HL-60 (cell line): ENCODE data around the gene GPC1.

Experiments
- CTCF ChIP-seq: IDR thresholded peaks from one replicate; pipeline ENCODE4 v1.5.1; 2011; ENCODE audit warnings: low read length, control low read depth, inconsistent platforms; ENCODE audit not compliant: insufficient read depth
- GABPA ChIP-seq: IDR thresholded peaks from 2 replicates; pipeline ENCODE4 v1.6.1; 2012; ENCODE audit warnings: low read depth
- POLR2AphosphoS5 ChIP-seq: IDR thresholded peaks from 2 replicates; pipeline ENCODE4 v1.6.1; 2012; ENCODE audit warnings: low read depth
- REST ChIP-seq: IDR thresholded peaks from 2 replicates; pipeline ENCODE4 v1.6.1; 2012; ENCODE audit warnings: low read depth; ENCODE audit not compliant: insufficient replicate concordance
- SPI1 ChIP-seq: IDR thresholded peaks from 2 replicates; pipeline ENCODE4 v1.6.1; 2012; ENCODE audit warnings: low read depth, mild to moderate bottlenecking, borderline replicate concordance

GRCh38 chr2:240425697-240426096 lies 9.8 kb upstream of the GPC1 start:
- TF ChIP-seq CTCF, result no peak
- TF ChIP-seq POLR2AphosphoS5, result no peak
- TF ChIP-seq REST, result no peak
- no peak for TF ChIP-seq GABPA
- no peak for TF ChIP-seq SPI1
